GM21528 (cell line): ENCODE data around the gene INF2.
"Not testable (repeated sequence)": the region's sequence is repeated elsewhere in the genome, so short reads cannot be mapped to it uniquely, and the experiment has no call there.

ENCODE experiments used
- ATAC-seq: cut with Tn5 transposase; IDR thresholded peaks from one replicate; pipeline ENCODE4 v1.9.1; 2021; ENCODE audit warnings: mild to moderate bottlenecking, moderate library complexity; ENCODE audit not compliant: unreplicated experiment, low FRiP score

Gene INF2

DNA sequence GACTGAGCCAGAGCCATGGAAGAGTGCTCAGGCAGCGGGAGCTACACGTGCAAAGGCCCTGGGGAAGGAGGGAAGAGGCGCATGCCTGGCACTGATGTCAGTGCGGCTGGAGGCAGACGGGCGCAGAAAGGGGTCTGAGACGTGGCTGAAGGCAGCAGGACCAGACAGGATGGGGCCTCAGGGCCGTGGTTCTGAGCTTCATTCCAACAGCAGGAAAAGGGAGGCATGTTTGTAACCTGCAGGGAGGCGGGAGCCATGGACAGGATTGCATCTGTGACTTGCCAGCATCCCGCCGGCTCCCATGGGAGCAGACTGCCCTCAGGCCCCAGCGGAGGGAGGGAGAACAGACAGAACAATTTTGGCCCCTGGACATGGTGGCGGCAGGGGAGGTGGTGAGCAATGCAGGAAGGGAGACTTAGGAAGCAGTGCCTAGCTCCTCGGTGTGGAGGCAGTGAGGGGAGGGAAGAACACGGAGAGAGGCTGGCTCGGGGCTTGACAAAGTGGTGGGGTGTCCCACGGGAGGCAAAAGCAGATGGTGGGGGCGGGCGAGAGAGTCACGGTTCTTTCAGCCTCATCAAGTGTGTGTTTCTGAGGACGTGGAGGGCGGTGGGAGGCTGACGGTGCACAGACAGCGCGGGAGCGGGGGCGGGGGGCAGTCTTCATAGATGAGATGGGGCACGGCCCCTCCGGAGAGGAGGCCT lies 33.3 kb upstream of the INF2 start:
- no peak for ATAC-seq

DNA sequence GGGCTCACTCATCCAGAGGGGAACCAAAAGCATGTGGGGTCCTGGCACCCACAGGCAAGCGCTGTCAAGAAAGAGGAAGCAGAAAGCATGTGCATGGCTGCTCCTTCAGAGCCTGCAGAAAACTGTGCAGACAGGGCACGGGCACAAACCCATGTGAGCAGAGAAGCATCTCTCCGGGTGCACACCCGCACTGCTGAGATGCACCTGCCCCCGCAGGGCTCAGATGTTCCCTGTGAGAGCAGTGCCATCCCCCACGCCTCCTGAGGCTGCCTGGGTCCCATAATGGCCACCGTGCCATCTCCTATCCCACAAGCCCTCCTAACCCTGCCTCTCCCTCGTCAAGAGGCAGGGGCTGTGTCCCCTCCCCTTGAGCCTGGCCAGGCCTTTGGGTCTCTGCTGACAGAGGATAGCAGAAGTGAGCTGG lies 32.3 kb upstream of the INF2 start:
- peak; percentile 41 for ATAC-seq

DNA sequence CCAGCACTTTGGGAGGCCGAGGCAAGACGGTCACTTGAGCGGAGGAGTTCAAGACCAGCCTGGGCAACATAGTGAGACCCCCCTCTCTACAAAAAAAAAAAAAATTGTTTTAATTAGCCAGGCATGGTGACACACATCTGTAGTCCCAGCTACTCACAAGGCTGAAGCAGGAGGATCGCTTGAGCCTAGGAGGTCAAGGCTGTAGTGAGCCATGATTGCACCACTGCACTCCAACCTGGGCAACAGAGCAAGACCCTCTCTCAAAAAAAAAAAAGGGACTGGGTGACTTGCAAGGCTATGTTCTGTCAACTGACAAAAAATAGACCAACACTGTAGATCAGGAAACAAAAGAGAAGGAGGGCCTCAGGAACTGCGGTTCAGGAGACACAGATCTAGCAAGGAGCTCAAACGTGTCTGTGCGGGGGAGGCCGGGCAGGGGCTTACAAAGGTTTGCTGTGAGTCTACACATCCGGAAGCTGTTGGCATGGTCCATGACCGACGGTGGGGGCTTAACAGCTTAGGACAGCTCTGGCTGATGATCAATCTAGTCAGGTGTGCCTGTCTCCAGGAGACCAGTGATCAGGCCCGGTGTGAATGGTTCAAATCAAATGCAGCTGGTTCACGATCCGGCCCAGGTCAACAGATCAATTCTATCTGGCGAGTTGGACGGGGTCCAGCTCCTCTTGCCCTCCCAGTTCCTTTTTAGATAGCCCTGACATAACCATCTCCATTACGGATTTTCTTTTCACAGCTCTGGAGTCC lies 31.7 kb upstream of the INF2 start:
- ATAC-seq: peak; percentile 28

DNA sequence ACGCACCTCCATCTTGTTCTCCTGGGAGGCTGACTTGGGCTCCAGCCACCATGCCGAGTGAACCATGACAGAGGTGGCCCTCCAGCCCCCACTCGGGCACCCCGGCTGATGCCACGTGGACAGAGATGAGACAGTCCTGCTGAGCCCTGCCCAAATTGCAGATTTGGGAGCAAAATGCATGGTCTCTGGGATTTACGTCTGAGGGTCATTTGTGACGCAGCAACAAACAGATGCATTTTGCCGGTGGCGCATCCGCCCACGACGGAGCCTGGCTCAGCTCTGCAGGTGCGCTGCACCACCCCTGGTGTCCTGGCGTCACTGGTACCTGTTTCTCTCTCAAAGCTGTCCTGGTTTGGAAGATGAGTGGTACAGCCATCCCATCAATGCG lies 31.1 kb upstream of the INF2 start:
- no peak for ATAC-seq

DNA sequence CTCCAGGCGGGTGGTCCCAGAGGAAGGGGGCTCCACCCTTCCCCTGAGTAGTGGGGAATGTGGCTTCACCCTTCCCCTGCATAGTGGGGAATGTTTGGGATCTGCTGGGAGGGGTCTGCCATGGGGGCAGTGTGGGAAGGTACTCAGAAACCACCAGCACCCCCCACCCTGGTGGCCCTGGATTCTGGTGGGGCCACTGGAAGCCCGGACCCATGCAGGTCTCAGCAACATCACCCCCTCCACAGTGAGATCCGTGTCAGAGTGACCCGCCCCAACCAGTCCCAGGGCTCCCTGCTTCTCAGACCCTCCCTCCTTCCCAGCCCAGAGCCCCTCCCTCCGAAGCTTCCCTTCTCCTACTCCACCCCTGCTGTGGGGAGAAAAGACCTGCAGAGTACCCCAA lies 30.3 kb upstream of the INF2 start:
- ATAC-seq: no peak

DNA sequence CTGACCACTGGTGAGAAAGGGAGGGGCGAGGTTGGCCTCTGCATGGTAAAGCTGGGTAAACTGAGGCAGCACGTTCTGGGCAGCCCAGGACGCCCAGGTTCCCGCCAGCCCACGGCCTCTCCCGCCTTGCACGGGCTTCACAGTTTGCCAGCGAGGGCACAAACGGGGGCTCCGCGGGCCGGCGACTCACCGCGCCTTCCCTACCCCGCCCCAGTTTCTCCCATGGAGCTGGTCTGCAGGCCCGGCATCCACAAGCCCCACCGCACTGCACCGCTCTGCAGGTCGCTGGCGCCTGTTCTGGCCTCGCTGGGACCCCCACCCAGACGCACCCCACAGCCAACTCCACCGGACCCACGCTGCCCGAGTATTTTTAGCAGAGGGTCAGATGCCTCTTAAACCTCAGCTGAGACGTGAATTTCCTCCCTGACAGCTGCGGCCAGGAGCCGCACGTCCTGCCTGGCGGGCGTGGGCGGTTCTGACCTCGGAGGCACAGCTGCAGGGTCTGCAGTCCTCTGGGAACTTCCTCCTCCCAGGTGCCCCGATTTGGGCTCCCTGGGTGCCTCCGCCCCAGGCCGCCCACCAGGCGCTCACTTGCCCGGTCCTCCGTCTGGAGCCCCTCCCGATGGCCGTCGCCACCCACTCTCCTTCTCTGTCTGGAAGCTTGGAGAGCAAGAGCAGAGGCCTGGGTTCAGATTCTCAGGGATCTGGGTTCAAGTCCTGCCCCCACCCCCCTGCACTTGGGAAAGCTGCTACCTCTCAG lies 29.5 kb upstream of the INF2 start:
- peak; percentile 27 for ATAC-seq

DNA sequence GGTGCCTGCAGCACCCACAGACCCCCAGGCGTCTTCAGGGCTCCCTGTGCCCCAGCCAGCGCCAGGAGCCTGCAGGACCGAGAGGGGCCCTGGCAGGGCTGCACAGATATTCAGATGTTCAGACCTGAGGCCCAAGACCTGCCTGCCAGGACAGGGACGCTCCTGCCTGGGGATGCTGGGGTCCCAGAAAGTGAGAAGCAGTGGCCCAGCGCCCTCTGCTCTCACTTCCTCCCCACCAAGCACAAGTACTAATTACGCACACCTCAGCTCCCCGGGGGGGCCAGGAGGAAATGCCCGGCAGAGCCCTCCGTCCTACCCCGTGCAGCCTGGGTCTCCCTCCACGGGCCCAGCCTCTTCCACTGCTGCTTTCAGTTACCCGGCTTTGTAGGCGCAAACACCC lies 28.8 kb upstream of the INF2 start:
- peak; percentile 44 for ATAC-seq

DNA sequence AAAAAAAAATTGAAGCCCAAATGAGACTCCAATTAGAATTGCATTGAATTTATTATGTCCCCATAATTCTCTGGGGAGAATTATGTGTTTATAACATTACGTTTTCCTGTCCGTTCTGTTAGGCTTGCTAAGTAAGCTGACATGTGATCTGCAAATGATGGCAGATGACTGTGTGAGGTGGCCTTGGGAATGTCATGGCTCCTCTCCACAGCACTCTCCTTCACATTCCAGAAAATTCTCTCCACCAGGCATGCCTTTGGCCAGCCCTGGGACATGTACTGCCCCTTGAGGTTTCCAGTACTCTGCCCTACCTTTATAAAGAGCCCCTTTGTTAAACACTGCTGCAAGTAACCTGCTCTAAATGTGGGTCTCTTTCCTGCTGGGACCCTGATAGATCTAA lies 28.3 kb upstream of the INF2 start:
- ATAC-seq: no peak

DNA sequence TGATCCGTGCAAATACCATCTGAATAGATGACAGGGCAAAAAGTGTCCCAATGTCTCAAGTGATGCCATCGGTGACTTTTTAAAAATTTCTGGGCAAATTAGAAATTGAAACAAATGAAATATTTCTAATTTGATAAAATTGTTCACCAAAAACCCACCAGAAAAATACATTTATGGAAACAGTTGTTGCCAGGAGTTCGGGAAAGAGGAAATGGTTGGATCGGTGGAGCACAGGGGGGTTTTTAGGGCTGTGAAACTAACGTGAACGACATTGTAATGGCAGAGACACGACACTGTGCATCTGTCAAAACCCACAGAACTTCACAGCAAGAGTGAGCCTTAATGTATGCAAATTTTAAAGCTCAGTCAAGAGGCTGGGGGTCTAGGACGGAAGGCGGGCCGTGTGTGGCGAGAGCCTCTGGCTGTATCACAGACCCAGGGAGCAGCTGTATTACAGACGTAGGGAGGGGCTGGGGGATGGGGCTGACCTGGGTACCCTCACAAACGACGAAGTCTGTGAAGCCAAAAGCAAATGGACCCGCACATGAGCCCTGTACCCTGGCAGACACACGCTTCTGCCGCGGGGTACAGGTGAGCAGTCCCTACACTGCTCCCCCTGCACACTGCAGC lies 27.8 kb upstream of the INF2 start:
- ATAC-seq: not testable (repeated sequence)

DNA sequence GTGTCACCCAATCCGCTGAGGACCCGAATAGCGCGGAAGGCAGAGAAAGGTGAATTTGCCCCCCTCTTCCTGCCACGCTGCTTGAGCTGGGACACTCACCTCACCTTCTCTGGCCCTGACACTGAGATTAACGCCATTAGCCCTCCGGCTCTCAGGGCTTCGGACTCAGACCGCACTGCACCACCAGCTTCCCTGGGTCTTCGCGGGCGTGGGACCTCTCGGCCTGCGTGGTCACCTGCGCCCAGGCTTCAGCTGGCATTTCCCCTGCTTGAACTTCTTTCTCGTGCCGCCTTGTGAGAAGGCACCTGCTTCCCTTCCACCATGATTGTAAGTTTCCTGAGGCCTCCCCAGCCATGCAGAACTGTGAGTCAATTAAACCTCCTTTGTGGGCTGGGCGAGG lies 26.9 kb upstream of the INF2 start:
- not testable (repeated sequence) for ATAC-seq

DNA sequence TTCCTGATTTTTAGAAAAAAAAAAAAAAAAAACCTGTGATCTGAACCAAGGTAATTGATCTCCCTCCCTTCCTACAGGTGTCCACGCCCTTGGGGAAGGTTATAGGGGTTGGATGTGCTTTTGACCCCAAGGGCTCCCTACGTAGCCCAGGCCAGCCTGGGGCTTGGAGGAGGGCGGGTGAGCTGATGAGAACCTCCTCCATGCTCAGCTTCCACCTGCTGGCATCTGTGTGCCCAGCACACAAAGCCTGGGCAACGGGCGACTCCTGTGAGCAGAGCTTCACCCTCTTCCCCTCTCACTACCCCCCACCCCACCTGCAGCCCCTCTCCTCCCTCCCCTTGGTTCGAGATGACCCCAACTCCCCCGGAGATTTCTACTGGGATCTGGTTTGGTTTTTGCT lies 25.3 kb upstream of the INF2 start:
- ATAC-seq: no peak

DNA sequence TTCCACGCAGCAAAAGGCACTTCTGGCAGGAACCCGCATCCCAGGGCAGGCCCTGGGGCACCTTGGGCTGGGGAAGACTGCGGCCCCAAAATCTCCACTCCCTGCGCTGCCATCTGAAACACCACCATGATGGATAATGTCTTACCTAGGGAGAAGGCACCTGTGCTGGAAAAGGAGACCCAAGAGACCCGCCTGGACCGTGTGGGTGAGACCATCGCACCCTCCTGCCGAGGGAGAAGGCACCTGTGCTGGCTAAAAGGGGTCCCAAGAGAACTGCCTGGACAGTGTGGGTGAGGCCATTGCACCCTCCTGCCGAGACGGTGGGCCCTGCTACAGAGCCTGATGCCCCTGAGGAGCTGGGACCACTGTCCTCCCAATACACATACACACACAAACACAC lies 24.8 kb upstream of the INF2 start:
- no peak for ATAC-seq

DNA sequence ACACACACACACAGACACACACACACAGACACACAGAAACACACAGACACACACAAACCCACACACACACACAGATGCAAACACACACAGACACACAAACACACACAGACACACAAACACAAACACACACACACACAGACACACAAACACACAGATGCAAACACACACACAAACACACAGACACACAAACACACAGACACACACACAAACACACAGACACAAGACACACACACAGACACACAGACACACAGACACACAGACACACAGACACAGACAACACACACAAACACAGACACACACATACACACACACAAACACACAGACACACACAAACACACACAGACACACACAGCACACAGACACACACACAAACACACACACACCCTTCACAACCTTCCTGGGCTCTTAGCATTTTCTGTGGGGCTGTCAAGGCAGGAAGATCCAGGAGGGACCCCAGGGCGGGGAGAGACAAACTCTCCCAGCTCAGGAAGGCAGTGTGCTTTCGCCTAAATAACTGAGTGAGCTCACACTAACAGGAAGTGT lies 24.2 kb upstream of the INF2 start:
- no peak for ATAC-seq

DNA sequence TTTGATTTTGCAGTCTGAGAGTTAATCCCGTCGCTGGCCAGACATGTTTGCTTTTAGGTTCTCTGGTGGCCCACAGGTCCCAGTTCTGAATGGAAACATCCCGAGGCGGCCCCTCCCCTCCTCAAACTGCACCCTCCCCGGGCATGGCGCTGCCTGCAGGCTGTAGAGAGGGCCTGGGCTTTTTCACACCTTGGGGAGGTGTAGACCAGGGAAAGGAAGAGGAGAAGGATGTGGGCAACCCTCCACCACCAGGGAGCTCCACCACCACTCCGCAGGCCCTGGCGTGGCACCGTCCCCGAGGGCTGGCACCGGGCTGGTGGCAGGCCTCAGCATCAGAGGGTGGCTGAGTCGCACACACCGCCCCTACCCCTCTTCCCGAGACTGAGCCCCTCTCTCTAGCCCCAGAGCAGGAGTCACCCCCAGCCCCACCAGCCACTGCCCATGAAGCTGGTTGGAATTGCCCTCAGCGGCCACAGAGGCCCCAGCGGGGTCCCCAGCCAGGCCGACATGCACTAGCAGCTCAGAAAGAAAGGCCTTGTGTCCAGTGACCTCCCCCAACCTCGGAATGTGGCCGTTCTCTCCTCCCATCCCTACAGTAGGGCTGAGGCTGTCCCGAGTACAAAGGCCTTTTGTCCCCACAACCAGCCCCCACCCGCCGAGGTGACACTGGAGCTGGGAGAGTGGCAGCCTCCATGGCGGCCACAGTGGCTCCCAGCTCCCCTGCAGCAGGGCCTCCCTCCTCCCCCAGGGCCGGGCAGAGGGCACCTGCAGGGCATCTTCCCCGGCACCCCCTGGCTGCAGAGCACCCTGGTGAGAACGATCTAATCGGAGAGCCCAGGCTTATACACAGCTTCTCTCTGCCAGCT lies 23.5 kb upstream of the INF2 start:
- no peak for ATAC-seq

DNA sequence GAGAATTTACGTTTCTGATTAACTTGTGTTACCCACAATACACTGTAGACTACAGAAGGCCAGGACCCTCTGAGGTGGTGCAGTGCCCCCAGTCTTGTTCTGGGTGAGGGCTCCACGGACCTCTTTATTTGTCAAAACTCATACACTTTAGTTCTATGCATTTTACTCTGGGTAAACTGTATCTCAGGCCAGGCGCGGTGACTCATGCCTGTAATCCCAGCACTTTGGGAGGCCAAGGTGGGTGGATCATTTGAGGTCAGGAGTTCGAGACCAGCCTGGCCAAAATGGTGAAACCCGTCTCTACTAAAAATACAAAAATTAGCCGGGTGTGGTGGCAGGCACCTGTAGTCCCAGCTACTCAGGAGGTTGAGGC lies 22.9 kb upstream of the INF2 start:
- ATAC-seq: not testable (repeated sequence)

DNA sequence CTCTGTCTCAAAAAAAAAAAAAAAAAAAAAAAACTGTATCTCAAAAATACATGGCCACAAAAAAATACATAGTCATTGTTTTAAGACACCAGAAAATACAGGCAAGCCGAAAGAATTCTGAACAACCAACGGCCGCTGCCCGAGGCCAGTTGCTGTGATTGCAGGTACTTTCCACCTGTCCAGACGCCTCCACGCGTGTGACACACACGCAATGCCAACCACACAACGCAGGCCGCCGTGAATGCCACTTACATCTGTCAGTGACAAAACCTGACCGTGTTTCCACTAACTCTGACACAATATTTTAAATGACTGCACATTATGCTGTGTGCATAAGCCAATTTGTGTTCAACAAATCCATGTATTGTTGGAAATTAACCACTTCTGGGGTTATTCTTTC lies 22.4 kb upstream of the INF2 start:
- ATAC-seq: no peak

DNA sequence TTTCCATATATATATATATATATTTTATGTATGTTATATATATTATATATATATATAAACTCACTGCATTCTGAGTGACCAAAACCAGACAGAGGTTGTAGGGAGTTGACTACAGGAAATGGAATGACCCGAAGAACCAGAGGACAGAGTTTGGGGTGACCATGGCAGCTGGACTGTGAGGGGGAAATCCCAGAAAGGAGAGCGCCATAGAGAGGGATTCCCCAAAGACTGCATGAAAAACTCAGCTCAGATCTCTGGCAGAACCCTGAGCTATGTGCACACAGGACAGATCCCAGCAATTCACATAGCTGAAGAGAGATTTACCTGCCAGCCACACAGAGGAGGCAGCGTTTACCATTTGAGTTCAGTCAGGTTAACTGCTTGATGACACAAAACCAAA lies 19.7 kb upstream of the INF2 start:
- ATAC-seq: no peak

DNA sequence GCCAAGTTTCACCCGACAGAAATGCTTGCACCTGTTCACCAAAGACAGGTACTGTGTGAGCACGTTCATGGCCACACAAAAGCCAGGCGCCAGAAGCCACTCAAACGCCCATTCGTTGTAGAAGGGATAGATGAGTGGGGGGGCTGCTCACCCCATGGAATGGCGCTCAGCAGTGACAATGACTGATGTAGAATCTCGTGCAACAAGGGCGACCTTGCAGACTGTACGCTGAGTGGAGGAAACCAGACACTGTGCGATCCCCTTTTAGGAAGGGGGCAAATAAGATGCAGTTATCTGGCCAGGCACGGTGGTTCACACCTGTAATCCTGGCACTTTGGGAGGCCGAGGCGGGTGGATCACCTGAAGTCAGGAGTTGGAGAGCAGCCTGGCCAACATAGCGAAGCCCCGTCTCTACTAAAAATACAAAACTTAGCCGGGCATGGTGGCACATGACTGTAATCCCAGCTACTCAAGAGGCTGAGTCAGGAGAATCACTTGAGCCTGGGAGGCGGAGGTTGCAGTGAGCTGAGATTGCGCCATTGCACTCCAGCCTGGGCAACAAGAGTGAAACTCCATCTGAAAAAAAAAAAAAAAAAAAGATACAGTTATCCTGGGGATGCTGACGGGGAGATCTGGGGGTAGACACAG lies 18.0 kb upstream of the INF2 start:
- ATAC-seq: not testable (repeated sequence)

DNA sequence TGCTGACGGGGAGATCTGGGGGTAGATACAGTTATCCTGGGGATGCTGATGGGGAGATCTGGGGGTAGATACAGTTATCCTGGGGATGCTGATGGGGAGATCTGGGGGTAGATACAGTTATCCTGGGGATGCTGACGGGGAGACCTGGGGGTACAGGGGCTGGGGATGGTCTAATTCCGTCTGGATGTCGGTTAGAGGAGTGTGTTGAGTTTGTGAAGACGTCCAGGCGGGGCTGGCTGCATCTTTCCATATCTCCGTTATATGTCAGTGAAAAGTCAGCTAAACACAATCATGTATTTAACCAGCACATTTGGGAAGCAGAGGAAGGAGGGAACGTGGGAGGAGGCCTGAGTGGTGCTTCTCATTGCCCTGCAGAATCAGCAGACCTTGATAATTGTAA lies 17.3 kb upstream of the INF2 start:
- ATAC-seq: not testable (repeated sequence)
